HG03139 (cell line): Measurements from ENCODE around the gene COX5A.

ENCODE experiments used
- ATAC-seq: cut with Tn5 transposase; IDR thresholded peaks from one replicate; pipeline ENCODE4 v1.9.1; 2021; ENCODE audit not compliant: unreplicated experiment

Gene COX5A

GRCh38 chr15:74873036-74873755 is 64.7 kb downstream of the COX5A start, which contains the start of gene SCAMP2:
Gene SCAMP2, minus strand, starts transcription at chr15:74873365. Its CDS starts 110 bp downstream, at chr15:74873255.
- ATAC-seq: peak; percentile 71

GRCh38 chr15:74872702-74873035 is 65.2 kb downstream of the COX5A start:
- ATAC-seq: no peak

GRCh38 chr15:74870436-74871215 is 67.2 kb downstream of the COX5A start:
- no peak for ATAC-seq
